ENCODE measurements around the gene B3GNT9. TPM values are rescaled to one million over a fixed set of nuclear protein-coding genes. Genes with fewer than 3 reads are reported as not detected.
A peak's percentile ranks its signal among the peaks of the same experiment; 100 is the strongest.

The B3GNT9 gene
- total RNA-seq, 1 experiment from 2014 or later: 4.0 TPM

- Histone ChIP-seq H3K27me3 (ENCODE audit: insufficient read depth, low read depth) (no peaks in the 10 kb centered on the region), H3K4me1 (replicated peaks; ENCODE audit: insufficient read depth) (peaks cover 11% of the 10 kb centered on the region), H2AFZ (no peak overlapping the region), H4K20me1 (ENCODE audit: insufficient read depth) (no peaks in the 10 kb centered on the region), H3K27ac (no peak overlapping the region), H3K4me2 (no peak overlapping the region), H3K79me2 (ENCODE audit: low read depth) (no peaks in the 10 kb centered on the region; the same call in 1 of the 2 replicates), H3K9me2 (ENCODE audit: insufficient read depth) (no peaks in the 10 kb centered on the region), H3K9me3 (ENCODE audit: insufficient read depth, low read depth) (no peaks in the 10 kb centered on the region), H3K4me3 (no peak overlapping the region), H3K36me3 (ENCODE audit: low read depth) (no peaks in the 10 kb centered on the region), H3F3A (ENCODE audit: insufficient read depth, low read depth) (peaks cover 12% of the 10 kb centered on the region; the same call in 1 of the 2 replicates)
- BruUV-seq (replicated peaks): no TSS peak
- ChIA-PET CTCF (interaction anchor here (0.6 kb wide), 1 partner anchor 240 kb away, joined by 5 read pairs; the partner anchor contains the start of gene RRAD), POLR2A (ENCODE audit: unreplicated experiment) (no interaction called here)
- intact Hi-C loops (cut with micrococcal nuclease; ENCODE audit: unreplicated experiment): no loop called here
- peak in 1 of 2 experiments; percentile 21 for DNase-seq
- TF ChIP-seq EZH2 (IDR thresholded peaks at IDR 0.05; ENCODE audit: low read depth) (no peak), CTCF (conservative IDR thresholded peaks at IDR 0.05) (no peak)
These were observed 14.6 kb upstream of the B3GNT9 start for GRCh38 chr16:67165121-67166078.

- H3K9me3 ChIP-seq (ENCODE audit: insufficient read depth, low read depth): no peaks in the 10 kb centered on the region
- intact Hi-C loops (cut with micrococcal nuclease; ENCODE audit: unreplicated experiment): no loop called here
- no peak within 1 kb of the TSS for H3K4me2 ChIP-seq
- TF ChIP-seq EZH2 (IDR thresholded peaks at IDR 0.05; ENCODE audit: low read depth) (no peak), CTCF (conservative IDR thresholded peaks at IDR 0.05) (no peak)
- H3K79me2 ChIP-seq (ENCODE audit: low read depth): no peaks in the 10 kb centered on the region; the same call in 1 of the 2 replicates
- ChIA-PET CTCF (no interaction called here), POLR2A (ENCODE audit: unreplicated experiment) (no interaction called here)
- H4K20me1 ChIP-seq (ENCODE audit: insufficient read depth): no peaks in the 10 kb centered on the region
- H3K4me3 ChIP-seq: no peak within 1 kb of the TSS
- no TSS peak for BruUV-seq (replicated peaks)
- H2AFZ ChIP-seq: no peak within 1 kb of the TSS
- H3K4me1 ChIP-seq (replicated peaks; ENCODE audit: insufficient read depth): peaks cover 6% of the 10 kb centered on the region
- no peaks in the 10 kb centered on the region for H3K9me2 ChIP-seq (ENCODE audit: insufficient read depth)
- no peak for DNase-seq
- H3K27ac ChIP-seq: no peak within 1 kb of the TSS
- peaks cover 6% of the 10 kb centered on the region; the same call in 1 of the 2 replicates for H3F3A ChIP-seq (ENCODE audit: insufficient read depth, low read depth)
- H3K36me3 ChIP-seq (ENCODE audit: low read depth): no peaks in the 10 kb centered on the region
- H3K27me3 ChIP-seq (ENCODE audit: insufficient read depth, low read depth): no peaks in the 10 kb centered on the region
These were observed 13.8 kb upstream of the B3GNT9 start, which contains the start of gene HSF4 for GRCh38 chr16:67164599-67165061. Gene HSF4 (plus strand): TSS chr16:67164745. CDS start chr16:67164812, 67 bp downstream.

GRCh38 chr16:67163999-67164558, 13.3 kb upstream of the B3GNT9 start:
- no TSS peak for BruUV-seq (replicated peaks)
- Histone ChIP-seq H4K20me1 (ENCODE audit: insufficient read depth) (no peaks in the 10 kb centered on the region), H3K4me2 (no peak overlapping the region), H3K27ac (no peak overlapping the region), H3K9me2 (ENCODE audit: insufficient read depth) (no peaks in the 10 kb centered on the region), H3K79me2 (ENCODE audit: low read depth) (peaks cover 3% of the 10 kb centered on the region), H3K9me3 (ENCODE audit: insufficient read depth, low read depth) (no peaks in the 10 kb centered on the region), H3K4me1 (replicated peaks; ENCODE audit: insufficient read depth) (0 out of 2 replicates have a peak, but pooled peaks cover under 1% of the 10 kb centered on the region), H3K4me3 (no peak overlapping the region), H2AFZ (no peak overlapping the region), H3K36me3 (ENCODE audit: low read depth) (no peaks in the 10 kb centered on the region), H3F3A (ENCODE audit: insufficient read depth, low read depth) (peaks cover 6% of the 10 kb centered on the region; the same call in 1 of the 2 replicates), H3K27me3 (ENCODE audit: insufficient read depth, low read depth) (no peaks in the 10 kb centered on the region)
- CTCF ChIA-PET: no interaction called here
- peak in 1 of 2 experiments; percentile 32 for DNase-seq
- POLR2A ChIA-PET (ENCODE audit: unreplicated experiment): no interaction called here
- TF ChIP-seq CTCF (conservative IDR thresholded peaks at IDR 0.05) (no peak), EZH2 (IDR thresholded peaks at IDR 0.05; ENCODE audit: low read depth) (no peak)
- intact Hi-C loops (cut with micrococcal nuclease; ENCODE audit: unreplicated experiment): no loop called here
